ENCODE data around the gene KNCN. TPM values are rescaled to one million over a fixed set of nuclear protein-coding genes. Genes with fewer than 3 reads are reported as not detected.

KNCN gene
- total RNA-seq (2021): not detected in 2 replicates
- long read RNA-seq: 0 reads

GRCh38 chr1:46551597-46552095 is at the start of gene KNCN:
TSS of gene KNCN (minus strand) at chr1:46551647. CDS start at chr1:46551215, 432 bp downstream.
- no peak within 1 kb of the TSS for H2AK5ac ChIP-seq (ENCODE audit: insufficient read length, low read length)
- peaks cover 23% of the 10 kb centered on the region for H3K27me3 Mint-ChIP-seq (ENCODE audit: low read depth)
- no peak within 1 kb of the TSS for H3K4me2 ChIP-seq (ENCODE audit: insufficient read depth, insufficient read length, low read length)
- H2AFZ ChIP-seq (ENCODE audit: low read length): no peak within 1 kb of the TSS
- H3K79me2 ChIP-seq (ENCODE audit: insufficient read depth, low read length): no peaks in the 10 kb centered on the region
- H3K27me3 ChIP-seq (ENCODE audit: insufficient read depth, low read length): no peaks in the 10 kb centered on the region; the same call in 1 of the 2 replicates
- H4K8ac ChIP-seq (replicated peaks; ENCODE audit: insufficient read length, low read depth, low read length): no peak within 1 kb of the TSS
- WGBS (ENCODE audit: extremely low coverage, insufficient read length, low lambda C conversion rate): no CpG with 5 or more reads among the region's 6 CpGs
- no peaks in the 10 kb centered on the region for H3K9me3 Mint-ChIP-seq
- H4K91ac ChIP-seq (ENCODE audit: insufficient read length, low read depth, low read length): no peak within 1 kb of the TSS
- H3K27ac ChIP-seq (ENCODE audit: insufficient read length, low read depth, low read length): no peak within 1 kb of the TSS
- H3K14ac ChIP-seq (ENCODE audit: insufficient read depth, low read length): peak within 1 kb of the TSS; percentile 79
- DNase-seq: no peak
- H3K23ac ChIP-seq (ENCODE audit: insufficient read length, low read depth, low read length): no peak within 1 kb of the TSS
- no peak within 1 kb of the TSS for H2BK20ac ChIP-seq (ENCODE audit: low read depth, low read length, poor library complexity, severe bottlenecking)
- H2BK15ac ChIP-seq (ENCODE audit: low read depth, low read length): no peak within 1 kb of the TSS
- no peaks in the 10 kb centered on the region for H3K79me1 ChIP-seq (ENCODE audit: insufficient read depth, low read depth, low read length, poor library complexity, severe bottlenecking)
- no peak within 1 kb of the TSS for H3K4me3 Mint-ChIP-seq
- H3T11ph ChIP-seq (ENCODE audit: low read length): no peak within 1 kb of the TSS
- no peaks in the 10 kb centered on the region for H3K9me3 ChIP-seq (ENCODE audit: control insufficient read depth, low read depth, low read length)
- no peak within 1 kb of the TSS for H2BK12ac ChIP-seq (ENCODE audit: insufficient read length, low read depth, low read length)
- no peaks in the 10 kb centered on the region; a peak in 1 of 7 replicates for H3K36me3 Mint-ChIP-seq (ENCODE audit: insufficient read depth in 1 of 3, low read depth in 3 of 3)
- no peak within 1 kb of the TSS for H2BK120ac ChIP-seq (ENCODE audit: low read depth, low read length, poor library complexity, severe bottlenecking)
- H3K4me1 ChIP-seq (ENCODE audit: insufficient read depth, low read length): peaks cover 4% of the 10 kb centered on the region; the same call in 1 of the 2 replicates
- no peak within 1 kb of the TSS; a peak in 1 of 7 replicates for H3K27ac Mint-ChIP-seq
- peak within 1 kb of the TSS; percentile 66 for H3K18ac ChIP-seq (ENCODE audit: insufficient read length, low read depth, low read length)
- H2BK5ac ChIP-seq (ENCODE audit: insufficient read length, low read length): no peak within 1 kb of the TSS
- H4K20me1 ChIP-seq (ENCODE audit: control insufficient read depth, insufficient read depth, insufficient read length): no peaks in the 10 kb centered on the region
- no peak within 1 kb of the TSS for H3K9ac ChIP-seq (ENCODE audit: extremely low read depth, insufficient read length, low read length)
- no peak within 1 kb of the TSS for H3K4ac ChIP-seq (ENCODE audit: low read depth, low read length)
- no peaks in the 10 kb centered on the region for H3K23me2 ChIP-seq (ENCODE audit: insufficient read length, low read depth, low read length, poor library complexity, severe bottlenecking)
- H3K4me1 Mint-ChIP-seq: peaks cover 14 to 33% of the 10 kb centered on the region in 2 experiments
- H3K56ac ChIP-seq (ENCODE audit: insufficient read length, low read depth, low read length): no peak within 1 kb of the TSS
- H4K5ac ChIP-seq (ENCODE audit: insufficient read length, low read depth, low read length): no peak within 1 kb of the TSS
- TF ChIP-seq CTCF (conservative IDR thresholded peaks at IDR 0.05): no peak
